AG09309 (cell line): ENCODE measurements around the gene DNAJA3.

ENCODE experiments used
- DNase-seq: peaks from one replicate; pipeline ENCODE4 v3.0.0-alpha.2; 2010; ENCODE audit warnings: low read depth
- H3K4me3 ChIP-seq: 2 replicates; pipeline ENCODE4 v1.5.1; 2011; ENCODE audit warnings: mild to moderate bottlenecking, low read depth, low read length, moderate library complexity; ENCODE audit not compliant: control insufficient read depth
- TF ChIP-seq, protein P1 (sequence below): IDR thresholded peaks from 2 replicates; pipeline ENCODE4 v1.5.1; 2011; ENCODE audit warnings: mild to moderate bottlenecking, low read depth, low read length, inconsistent platforms; ENCODE audit not compliant: insufficient read depth, control insufficient read depth; ENCODE audit errors: missing control alignments

DNAJA3 gene

DNA sequence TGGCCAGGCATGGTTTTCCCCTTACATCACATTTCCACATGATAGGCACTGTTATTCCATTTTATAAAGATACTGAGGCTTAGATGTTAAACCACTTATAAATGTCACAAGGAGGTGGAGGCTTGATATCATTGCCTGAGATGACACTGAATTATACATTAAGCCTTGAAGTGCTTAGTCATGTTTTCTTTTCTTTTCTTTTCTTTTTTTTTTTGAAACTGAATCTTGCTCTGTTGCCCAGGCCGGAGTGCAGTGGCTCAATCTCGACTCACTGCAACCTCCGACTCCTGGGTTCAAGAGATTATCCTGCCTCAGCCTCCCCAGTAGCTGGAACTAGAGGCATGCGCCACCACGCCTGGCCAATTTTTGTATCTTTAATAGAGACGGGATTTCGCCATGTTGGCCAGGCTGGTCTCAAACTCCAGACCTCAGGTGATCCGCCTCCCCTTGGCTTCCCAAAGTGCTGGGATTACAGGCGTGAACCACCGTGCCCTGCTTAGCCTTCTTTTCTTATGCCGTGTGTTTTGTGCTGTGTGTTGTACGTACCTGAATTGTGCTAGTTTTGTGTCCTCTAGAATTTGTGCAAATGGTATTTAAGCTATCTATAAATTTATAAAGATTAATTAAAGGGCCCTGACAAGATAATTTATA lies 1.2 kb downstream of the DNAJA3 start:
- peak overlapping the region; percentile 85 for H3K4me3 ChIP-seq
- TF ChIP-seq, protein P1, sequence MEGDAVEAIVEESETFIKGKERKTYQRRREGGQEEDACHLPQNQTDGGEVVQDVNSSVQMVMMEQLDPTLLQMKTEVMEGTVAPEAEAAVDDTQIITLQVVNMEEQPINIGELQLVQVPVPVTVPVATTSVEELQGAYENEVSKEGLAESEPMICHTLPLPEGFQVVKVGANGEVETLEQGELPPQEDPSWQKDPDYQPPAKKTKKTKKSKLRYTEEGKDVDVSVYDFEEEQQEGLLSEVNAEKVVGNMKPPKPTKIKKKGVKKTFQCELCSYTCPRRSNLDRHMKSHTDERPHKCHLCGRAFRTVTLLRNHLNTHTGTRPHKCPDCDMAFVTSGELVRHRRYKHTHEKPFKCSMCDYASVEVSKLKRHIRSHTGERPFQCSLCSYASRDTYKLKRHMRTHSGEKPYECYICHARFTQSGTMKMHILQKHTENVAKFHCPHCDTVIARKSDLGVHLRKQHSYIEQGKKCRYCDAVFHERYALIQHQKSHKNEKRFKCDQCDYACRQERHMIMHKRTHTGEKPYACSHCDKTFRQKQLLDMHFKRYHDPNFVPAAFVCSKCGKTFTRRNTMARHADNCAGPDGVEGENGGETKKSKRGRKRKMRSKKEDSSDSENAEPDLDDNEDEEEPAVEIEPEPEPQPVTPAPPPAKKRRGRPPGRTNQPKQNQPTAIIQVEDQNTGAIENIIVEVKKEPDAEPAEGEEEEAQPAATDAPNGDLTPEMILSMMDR: no peak
- no peak for DNase-seq

DNA sequence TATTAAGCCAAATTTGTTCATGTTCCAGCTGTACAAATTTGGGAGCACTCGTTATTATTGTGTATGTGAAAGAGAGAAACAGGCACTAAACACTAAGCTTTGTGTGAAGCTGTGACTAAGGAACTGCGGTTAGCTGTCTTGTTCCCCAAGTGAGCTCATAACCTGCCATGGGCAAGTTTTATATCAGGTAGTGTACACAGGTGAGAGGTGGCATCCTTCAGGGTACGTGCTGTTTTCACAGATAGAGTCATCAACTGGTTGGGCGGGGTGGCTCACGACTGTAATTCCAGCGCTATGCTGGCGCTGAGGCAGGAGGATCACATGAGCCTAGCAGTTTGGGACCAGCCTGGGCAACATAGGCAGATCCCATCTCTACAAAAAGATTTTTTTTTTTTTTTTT lies 2.8 kb downstream of the DNAJA3 start:
- DNase-seq: no peak
- TF ChIP-seq, protein P1: no peak
- no peak overlapping the region for H3K4me3 ChIP-seq

GRCh38 chr16:4431023-4431422 lies 5.4 kb downstream of the DNAJA3 start:
- TF ChIP-seq, protein P1: no peak
- H3K4me3 ChIP-seq: no peak overlapping the region
- no peak for DNase-seq

- DNase-seq: no peak
- TF ChIP-seq, protein P1: no peak
- no peak overlapping the region for H3K4me3 ChIP-seq
Measured at GRCh38 chr16:4433228-4433627, 7.6 kb downstream of the DNAJA3 start.

DNA sequence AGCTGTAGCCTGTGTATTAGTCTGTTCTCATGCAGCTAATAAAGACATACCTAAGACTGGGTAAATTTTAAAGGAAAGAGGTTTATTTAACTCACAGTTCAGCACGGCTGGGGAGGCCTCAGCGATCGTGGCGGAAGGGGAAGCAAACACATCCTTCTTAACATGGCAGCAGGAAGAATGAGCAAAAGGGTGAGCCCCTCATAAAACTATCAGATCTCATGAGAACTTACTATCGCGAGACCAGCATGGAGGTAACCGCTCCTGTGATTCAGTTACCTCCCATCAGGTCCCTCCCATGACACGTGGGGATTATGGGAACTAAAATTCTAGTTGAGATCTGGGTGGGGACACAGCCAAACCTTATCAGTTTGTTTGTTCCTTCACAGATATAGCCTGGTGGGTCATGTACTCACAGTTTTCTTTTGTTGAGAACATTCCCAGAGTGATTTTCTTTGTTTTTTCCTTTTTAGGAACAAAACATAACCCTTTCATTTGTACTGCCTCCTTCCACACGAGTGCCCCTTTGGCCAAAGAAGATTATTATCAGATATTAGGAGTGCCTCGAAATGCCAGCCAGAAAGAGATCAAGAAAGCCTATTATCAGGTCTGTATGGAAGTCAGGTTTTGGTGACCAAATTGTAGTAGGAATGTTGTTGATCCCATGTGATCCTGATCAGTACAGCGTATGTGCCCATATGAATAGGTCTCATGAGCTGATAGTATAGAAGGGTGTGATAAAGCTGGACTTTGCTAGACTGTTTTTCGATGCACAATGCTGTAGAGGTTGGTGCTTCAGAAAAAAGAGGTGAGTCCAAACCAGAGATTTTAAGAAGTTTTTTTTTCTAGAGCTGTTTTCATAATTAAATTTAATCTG lies 8.5 kb downstream of the DNAJA3 start:
- TF ChIP-seq, protein P1: no peak
- DNase-seq: no peak

GRCh38 chr16:4435337-4436067 lies 9.8 kb downstream of the DNAJA3 start:
- no peak overlapping the region for H3K4me3 ChIP-seq
- DNase-seq: no peak
- TF ChIP-seq, protein P1: no peak

More for the DNA sequence above, 8.5 kb downstream of the DNAJA3 start:
- no peak overlapping the region for H3K4me3 ChIP-seq
